HG02571 (cell line): ENCODE measurements around the gene EMP1.

Experiments
- ATAC-seq: cut with Tn5 transposase; IDR thresholded peaks from one replicate; pipeline ENCODE4 v1.9.1; 2021; ENCODE audit warnings: mild to moderate bottlenecking, moderate library complexity; ENCODE audit not compliant: unreplicated experiment

The EMP1 gene

DNA sequence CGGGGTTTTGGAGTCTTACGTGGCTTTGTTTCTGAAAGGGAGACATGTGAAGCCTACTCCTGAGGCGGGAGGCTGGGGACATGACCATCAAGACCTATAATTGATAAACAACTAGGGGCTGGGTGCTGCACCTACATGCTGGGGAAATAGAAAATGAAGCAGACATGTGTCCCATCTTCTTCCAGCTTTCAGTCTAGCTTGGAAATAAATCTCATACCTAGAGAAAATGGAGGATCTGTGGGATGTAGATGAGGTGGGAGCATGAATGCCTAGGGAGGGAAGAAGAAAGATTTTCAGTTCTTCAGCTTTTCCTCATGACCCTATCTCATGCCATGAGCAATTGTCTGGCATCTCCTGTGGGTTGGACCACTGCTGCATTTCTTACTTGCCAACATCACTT, 22.1 kb downstream of the EMP1 start:
- no peak for ATAC-seq

DNA sequence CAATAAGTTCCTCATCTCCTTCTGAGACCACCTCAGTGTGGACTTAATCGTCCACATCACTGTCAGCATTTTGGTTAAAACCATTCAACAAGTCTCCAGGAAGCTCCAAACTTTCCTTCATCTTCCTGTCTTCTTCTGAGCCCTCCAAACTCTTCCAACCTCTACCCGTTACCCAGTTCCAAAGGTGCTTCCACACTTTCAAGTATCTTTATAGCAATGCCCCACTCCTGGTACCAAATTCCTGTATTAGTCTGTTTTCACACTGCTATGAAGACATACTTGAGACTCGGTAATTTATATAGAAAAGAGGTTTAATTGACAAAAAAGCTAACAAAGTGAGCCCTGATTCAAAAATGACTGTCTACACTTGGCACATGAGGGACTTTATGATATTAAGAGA, 22.8 kb downstream of the EMP1 start:
- no peak for ATAC-seq

DNA sequence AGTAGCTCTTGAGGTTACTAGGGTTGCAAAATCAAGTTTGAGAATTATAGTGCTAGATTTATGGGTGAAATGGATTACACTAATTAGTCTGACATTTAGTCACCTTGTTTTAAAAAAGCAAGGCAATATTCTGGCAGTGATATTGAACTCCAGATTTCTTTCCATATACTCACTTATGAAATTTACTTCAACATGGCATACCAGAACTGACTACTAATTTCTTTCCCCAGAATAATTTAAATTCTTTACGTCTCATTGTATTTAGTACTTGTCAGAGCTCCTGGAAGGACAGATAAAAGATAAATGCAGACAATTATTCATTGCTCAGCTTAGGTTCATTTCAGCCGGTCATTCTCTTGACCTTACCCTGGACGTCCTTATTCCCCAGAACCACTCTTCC, 24.3 kb downstream of the EMP1 start:
- ATAC-seq, result no peak

DNA sequence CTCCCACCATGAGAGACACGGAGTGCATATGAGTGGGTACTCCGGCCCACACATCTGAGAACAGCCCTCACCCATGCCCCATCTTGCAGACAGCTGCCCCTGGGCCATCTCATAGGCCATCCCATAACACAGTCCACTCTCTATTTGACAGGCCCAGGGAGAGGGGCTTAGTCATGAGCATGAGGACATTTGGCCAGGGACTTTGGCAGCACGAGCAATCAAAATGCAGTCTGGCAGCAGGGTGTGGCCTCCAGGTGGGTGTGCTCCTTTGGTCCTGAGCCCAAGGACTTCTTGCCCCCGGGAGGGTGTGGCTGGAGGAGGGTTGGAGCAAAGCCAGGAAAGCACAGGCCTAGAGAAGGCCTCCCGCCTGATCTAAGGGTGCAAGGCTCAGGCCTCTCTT, 25.6 kb downstream of the EMP1 start:
- no peak for ATAC-seq

DNA sequence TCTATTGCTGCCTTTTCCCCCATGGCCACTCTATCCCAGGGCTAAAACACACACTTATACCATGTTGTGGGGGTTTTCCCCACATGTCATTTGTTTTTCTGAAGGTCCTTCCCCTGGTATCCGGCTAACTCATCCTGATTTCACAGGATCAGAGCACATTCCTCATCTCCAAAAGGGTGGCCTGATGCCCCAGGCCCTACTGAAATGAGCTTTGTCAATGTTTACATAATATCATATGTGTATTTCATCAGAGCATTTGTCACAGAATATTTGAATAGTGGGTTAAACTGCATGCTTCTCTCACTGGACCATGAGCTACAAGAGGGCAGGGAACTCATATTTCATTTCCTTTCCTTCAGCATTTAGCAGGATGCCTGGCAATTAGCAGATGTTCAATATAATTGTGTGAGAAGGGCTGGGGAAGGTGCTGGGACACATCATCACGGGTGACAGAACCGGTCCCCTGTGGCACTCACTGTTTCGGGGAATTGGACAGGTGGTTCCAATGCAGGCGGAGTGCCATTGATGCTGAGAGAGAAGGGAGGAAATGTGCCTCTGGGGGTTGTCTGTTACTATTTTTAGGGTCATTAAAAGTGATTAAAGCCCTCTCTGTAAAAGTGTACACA, 26.8 kb downstream of the EMP1 start:
- ATAC-seq, result no peak

DNA sequence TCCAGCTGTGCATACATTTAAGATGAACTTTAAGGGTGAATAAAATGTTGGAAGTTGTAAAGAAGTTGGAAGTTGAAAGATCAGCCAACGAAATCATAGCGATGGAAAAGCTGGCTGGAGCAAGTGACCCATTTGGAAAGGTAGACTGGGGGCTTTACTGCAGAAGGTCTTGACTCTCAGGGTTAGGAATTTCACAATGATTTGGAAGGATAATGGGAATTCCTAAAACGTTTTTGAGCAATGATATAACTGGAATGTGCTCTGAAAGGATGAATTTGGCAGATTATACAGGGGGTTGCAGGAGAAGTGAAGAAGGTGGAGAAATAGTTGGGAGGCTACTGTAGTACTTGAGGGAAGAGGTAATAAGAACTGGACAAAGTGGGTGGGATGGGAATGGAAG, 27.4 kb downstream of the EMP1 start:
- ATAC-seq, result no peak

DNA sequence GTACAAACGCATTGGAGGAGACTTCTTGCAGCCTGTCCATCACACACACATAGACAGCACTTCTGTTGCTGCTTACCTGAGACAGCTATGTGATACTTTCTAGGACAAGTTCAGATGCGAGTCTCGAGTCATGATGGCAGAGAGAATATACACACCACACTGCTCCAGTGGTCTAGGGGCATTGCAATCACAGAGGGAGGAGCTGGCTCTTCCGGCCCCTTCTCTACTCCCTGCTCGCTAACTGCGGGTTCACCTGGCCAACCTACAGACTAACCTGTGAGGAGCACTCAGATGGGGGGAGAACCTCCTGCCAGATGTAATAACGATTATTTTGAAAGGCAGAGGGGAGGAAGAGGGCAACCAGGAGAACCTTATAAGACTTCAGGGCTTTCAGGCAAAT, 30.7 kb downstream of the EMP1 start:
- ATAC-seq, result no peak

DNA sequence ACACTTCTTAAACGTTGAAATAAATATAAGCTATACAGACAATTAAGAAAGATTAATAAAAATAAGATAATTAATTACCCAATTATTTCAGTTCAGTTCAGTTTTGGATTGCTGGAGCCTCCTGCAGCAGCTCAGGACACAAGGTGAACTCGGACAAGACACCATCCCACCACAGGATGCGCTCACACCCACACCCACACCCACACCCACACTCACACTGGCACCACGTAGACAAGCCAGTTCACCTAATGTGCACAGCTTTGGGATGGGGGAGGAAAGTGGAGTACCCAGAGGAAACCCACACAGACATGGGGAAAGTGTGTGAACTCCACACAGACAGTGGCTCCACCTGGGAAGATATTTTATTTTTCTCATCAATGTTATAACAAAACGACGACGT, 32.1 kb downstream of the EMP1 start:
- no peak for ATAC-seq

DNA sequence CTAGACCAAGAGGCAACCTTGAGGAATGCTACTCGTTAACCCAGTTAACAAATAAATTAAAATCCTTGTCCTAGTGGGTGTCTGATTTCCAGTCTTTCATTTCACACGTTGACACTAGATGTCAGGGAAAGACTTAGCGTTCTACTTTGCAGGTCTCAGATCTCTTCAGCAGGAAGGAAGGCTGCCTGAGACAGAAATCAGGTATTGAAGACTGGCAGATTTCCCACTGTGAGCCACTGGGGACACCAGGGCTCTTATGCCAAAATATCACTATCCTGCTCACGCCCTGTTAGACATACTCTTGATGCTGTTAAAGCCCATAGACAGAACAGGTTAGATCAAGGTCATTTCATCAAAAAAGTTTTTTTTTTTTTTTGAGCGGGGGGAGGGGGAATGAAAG, 33.0 kb downstream of the EMP1 start:
- ATAC-seq, result no peak

DNA sequence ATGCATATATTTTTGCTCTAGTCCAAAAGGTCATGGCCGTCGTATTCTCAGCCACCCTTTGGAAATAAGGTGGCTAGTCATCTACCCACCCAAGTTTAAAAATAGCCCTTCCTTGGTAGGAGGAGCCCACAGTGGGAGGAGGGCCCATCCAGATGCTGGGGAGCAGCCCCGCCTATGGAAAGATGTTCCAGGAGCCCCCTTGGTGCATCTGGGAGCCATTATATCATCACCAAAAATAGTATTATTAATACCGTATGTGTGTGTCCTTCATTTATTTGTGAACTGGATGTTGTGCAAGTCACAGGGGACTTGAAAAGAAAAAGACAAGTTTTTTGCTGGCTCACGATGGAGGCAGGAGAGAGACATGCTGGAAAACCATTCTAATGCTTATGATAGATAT, 34.0 kb downstream of the EMP1 start:
- ATAC-seq, result no peak

DNA sequence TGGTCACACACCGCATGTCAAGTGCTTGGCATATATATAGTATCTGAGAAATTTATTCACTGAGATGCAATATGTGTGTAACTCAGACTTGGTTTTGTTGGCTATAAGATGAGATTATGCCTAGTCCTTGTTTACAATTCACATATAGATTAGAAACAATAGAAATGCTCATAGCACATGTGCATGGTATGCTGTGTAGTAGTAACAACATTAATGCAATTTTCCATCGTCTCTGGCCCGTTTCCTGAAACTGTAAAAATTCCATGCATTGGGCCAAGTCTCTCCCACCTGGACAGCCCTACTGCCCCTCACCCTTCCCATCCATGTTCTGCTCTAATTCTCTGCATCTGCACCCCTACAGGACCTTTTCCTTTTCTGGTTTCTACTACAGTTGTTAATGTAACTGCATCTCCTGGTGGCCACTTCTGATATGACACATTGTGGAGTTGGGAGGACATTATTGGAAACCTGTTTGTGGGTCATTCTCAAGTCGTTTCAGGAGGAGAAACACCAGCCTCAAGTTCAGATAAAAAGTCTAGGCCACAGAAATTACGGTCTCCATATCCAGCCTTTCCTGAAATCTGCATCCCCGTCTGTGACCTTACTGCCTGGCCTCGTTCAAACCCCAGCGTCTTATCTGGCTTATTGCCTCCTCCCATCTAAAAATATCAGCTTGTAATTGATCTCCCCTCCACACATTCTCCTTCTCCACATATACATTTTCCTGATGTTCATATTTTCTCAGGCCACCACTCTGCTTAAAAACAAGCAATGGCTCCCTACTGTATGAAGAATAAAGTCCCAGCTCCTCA, 37.5 kb downstream of the EMP1 start:
- ATAC-seq, result no peak

DNA sequence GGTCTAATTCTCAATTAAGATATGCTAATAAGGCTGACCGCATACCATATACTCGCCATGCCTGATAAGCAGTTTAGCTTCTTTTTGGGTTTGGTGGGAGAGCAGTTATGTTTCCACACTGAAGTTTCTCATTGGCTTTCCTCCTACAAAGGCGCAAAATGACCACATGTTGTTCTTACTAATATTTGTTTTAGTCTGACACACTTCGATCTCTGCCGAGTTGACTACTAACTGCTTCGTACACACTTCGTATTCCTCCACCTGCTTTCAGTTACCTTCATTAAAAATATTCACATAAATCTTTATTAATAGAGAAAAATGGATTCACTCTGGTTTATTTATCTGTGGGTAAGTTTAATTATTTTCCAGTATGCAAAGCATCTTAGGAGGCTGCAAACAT, 41.7 kb downstream of the EMP1 start:
- ATAC-seq, result no peak

DNA sequence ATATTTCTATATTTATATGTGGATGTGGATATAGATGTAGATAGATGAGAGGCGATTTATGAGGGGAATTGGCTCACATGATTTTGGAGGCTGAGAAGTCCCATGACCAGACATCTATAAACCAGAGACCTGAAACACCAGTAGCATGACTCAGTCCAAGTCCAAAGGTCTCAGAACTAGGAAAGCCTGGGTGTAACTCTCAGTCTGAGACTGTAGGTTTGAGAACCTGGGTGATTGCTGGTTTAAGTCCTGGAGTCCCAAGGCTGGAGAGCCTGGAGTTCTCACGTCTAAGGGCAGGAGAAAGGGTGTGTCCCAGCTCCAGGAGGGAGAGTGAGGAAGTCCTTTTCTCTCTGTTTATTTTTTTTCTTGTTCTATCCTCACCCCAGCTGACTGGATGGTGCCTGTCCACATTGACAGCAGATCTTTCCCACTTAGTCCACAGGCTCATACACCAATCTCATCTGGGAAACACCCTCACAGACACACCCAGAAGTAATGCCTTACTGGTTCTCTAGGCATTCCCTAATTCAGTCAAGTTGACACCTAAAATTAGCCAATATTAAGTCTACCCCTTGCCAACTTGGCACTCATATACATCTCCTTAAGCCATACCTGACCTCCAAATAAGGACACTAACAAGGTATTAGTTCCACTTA, 45.4 kb downstream of the EMP1 start:
- no peak for ATAC-seq

DNA sequence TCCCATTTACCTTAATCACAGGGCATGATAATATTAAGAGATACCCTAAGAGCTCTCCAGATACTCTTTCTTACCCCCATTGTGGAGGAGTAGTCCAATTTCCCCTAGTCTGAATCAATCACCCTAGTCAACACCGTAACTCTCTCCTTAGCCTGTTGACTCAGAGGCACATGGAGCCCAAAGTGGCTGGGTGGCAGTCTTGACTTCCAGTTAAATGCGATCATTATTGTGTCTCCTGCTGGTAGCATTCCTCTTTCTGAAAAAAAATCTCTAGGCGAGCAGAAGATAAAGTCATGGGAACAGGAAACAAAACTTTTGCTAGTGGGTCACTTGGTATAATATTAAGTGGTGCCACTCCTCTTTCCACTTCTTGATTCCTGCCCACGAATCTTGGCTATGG, 46.4 kb downstream of the EMP1 start:
- no peak for ATAC-seq

DNA sequence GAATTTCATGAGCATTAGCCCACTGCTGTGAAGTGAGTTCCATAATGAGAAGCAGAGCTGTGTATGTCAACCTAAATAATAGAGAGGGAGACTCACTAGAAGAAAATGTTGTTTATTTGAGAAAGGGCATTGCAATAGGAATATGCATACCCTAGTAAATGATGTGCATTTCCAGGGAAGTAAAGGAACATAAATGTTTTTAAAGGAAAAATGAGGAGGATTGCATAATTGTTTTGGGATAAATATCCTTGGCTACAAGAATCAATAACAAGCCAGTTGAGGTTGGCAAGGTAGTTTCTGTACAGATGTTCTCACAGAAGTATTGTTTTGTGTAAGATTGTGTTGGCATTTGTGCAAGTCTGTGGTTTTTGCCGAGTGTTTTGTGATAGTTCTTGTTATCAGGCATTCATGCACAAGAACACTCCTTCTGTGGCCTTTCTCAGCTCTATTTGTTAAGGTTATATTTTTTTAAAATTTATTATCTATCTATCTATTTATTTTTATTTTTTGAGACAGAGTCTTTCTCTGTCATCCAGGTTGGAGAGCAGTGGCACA, 47.1 kb downstream of the EMP1 start:
- ATAC-seq, result no peak

DNA sequence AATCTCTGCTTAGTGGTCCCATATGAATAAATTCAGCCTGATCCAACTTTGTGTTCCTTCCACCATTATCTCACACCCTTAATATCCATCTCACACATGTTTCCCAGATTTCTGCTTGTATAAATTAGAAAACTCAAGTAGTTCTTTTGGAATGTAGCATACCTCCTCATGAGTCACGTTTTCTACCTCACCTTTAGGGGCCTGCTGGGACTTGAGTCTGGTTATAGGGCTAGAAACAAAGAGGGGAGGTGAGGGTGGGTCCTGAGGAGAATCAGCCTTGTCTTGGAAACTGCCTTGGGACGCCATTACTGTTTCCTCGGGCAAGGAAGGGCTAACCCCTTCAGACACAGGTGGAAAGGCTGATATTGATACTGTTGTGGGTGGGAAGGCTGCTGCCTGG, 51.1 kb downstream of the EMP1 start:
- ATAC-seq, result no peak

DNA sequence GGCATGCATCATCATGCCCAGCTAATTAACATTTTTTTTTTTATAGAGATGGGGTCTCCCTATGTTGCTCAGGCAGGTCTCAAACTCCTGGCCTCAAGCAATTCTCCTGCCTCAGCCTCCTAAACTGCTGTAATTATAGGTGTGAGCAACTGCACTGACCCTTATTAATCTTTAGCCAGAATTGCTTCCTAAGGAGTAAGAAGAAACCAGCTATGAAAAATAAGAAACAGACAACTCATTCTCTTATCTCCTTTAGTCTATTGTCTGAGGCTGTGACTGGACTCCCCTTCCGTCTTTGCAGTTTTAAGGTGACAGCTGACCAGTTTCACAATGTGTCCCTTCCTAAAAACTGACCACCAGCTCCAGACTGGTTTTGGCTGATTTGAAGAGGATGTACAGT, 52.4 kb downstream of the EMP1 start:
- no peak for ATAC-seq

DNA sequence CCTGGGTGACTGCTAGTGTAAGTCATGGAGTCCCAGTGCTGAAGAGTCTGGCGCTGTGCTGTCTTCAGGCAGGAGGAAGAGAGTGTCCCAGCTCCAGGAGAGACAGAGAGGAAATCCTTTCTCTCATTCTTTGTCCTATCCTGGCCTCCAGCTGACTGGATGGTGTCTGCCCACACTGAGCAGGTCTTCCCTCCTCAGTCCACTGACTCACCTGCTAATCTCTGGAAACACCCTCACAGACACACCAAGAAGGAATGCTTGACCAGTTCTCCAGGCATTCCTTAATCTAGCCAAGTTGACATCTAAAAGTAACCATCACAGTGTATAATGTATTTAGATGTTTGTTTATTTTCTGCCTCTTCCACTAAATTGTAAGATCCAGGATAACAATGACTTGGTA, 53.9 kb downstream of the EMP1 start:
- ATAC-seq, result no peak

DNA sequence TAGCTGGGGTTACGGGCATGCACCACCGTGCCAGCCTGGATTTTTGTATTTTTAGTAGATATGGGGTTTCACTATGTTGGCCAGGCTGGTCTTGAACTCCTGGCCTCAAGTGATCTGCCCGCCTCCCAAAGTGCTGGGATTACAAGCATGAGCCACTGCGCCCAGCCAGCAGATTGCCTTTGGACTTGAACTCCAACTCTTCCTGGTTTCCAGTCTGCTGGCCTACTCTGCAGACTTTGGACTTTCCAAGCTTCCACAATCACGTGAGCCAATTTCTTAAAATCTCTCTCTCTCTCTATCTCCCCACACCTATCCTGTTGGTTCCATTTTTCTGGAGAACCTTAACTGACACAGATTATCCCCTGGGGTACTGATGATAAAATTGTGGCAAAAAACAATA, 55.0 kb downstream of the EMP1 start:
- no peak for ATAC-seq

DNA sequence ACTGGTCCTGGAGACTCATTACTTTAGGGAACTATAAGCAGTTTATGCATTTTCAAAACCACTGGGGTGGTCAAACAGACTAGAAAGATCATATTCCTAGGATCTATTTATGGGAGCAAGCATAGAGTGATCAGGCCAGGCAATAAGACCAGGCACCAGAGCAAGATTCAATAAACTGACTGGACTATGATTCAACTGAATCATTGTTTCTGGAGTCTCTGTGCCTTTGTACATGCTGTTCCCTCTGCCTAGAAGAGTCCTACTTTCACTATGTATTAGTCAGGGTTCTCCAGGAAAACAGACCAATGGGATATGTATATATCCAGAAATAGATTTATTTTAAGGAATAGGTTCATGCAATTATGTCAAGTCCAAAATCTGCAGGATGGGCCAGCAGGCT, 55.5 kb downstream of the EMP1 start:
- no peak for ATAC-seq

DNA sequence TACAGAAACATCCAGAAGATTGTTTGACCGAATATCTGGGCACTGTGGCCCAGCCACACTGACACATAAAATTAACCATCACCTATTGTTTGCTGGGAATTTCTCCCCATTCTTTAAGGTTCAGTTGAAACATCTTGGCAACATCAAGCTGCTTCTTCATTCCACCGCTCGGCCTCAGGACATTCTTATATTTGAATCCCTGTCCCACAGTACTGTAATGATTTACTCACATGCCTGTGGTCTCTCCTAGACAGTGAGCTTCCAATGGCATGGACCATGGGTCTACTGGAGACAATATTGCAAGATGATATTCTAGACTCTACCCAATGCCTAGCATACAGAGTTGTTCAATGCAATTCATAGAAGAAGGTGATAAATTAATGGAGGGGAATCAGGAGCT, 56.1 kb downstream of the EMP1 start:
- no peak for ATAC-seq
